Purkinje cell (primary cell): Measurements from ENCODE around the gene THSD4. TPM values are rescaled to one million over a fixed set of nuclear protein-coding genes. Genes with fewer than 3 reads are reported as not detected.

Experiments used
- polyA plus RNA-seq: library from polyadenylated mRNA; unstranded; fragments of >200 nt; fragmentation: Nextera tagmentation; gene quantifications from 2 replicates; pipeline ENCODE4 v1.2.1, GENCODE V29; 2014

The THSD4 gene
- polyA plus RNA-seq, result 0.20 and 0.24 TPM in 2 replicates

GRCh38 chr15:71114887-71115566 is at the start of gene THSD4:
Gene THSD4 (plus strand): TSS chr15:71115471.

DNA sequence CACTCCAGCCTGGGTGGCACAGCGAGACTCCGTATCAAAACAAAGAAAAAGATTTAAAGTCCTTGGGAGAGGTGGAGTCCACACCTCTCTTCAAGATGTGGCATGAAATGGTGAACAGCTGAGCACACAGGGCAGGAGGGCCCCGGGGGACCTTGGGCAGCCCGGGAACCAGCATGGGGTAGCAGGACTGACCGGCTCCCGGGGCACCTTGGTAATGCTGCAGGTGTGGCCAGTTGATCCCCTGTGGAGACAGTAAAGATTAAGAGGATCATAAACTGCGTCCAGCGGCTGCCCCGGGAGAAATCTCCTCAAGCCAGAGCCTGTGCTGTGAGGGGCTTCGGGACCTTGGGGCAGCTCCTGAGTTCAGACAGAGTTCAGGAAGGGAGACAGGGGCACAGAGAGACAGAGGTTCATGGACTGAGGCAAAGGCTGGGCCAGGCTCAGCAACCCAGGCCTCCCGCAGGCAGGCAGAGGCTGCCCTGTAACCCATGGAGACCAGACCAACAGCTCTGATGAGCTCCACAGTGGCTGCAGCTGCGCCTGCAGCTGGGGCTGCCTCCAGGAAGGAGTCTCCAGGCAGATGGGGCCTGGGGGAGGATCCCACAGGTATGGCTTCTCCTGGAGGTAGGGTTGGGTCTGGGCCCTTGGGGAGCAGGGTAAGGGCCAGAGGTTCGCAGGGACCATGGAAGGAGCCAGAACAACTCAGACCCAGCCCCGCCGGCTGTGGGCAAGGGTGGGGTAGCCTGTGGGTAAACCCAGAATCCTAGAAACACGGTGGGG is 695.2 kb downstream of the THSD4 start, which contains the start of gene NR2E3:
Gene NR2E3, plus strand, starts transcription at position 299 of the 780 bp plus-strand sequence. Its CDS starts 190 bp downstream, at position 489.

Other genes with a start within 250 kb of the THSD4 start
- 10.6 and 16.7 TPM in 2 replicates for gene THAP10, start 223.0 kb upstream of the THSD4 start, polyA plus RNA-seq
- gene LRRC49, start 222.6 kb upstream of the THSD4 start, polyA plus RNA-seq, result 345 and 399 TPM in 2 replicates